ENCODE data around the gene FAM209B.
"Not testable (repeated sequence)": the region's sequence is repeated elsewhere in the genome, so short reads cannot be mapped to it uniquely, and the experiment has no call there.

FAM209B gene, protein sequence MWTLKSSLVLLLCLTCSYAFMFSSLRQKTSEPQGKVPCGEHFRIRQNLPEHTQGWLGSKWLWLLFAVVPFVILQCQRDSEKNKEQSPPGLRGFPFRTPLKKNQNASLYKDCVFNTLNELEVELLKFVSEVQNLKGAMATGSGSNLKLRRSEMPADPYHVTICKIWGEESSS

DNA sequence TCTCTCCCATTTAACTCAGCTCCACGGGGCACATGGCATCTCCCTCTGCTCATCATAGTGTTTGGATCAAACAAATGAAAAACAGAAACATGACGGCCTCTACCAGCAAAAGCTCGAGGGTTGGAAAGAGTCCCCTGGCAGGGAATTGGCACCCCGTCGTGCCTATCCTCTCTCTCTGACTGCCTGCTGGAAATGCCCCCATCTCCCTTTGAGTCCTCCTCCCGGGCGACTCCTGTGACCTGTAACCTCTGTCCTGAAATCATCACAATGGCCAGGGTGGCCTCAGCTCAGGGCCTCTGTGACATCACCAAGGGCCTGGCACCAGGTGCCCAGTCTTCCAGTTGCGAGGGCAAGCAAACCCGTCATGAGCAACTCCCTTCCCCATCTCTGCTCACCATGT, at the start of gene FAM209B:
Gene FAM209B (plus strand): TSS at position 301 of the 400 bp plus-strand sequence. CDS start 96 bp downstream, at position 397.
- DNase-seq = not testable (repeated sequence)

DNA sequence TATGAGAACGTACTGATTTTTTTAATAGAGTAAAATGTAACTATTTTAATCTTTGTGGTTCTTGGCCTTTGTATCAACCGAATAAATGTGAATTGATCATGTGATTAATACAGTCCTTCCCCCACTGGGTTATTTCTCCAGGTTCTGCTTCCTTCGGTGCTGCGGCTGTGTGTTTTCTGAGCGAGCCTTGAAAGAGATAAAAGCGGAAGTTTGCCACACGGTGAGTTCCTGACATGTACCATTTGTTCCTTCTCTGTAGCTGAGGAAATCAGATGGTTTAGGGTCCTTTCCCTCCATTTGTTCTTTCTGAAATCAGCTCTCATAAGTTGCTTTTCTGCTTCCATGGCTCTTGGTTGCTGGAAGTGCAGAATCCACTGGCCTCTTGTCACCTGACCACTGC, 49.1 kb upstream of the FAM209B start:
- DNase-seq = peak in 3 of 6 experiments; percentile 33 to 41 (median 41)

DNA sequence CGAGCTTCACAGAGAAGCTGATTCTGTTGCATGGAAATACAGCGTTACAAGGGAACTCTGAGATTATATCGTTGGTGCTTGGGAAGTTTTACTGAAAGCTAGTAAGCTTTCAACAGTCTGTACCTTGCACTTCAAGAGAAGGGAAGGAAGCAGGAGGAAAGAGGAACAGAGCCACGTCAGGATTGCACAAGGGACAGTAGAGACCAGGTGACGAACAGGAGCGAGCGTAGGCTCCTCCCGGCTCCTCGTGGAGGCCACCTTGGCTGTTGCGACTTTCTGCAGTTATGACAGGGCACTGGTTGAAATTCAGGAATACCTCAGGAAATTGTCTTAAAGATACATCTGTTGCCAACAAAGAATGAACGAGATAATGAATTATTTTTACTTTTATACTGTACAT, 45.8 kb upstream of the FAM209B start:
- DNase-seq = no peak

DNA sequence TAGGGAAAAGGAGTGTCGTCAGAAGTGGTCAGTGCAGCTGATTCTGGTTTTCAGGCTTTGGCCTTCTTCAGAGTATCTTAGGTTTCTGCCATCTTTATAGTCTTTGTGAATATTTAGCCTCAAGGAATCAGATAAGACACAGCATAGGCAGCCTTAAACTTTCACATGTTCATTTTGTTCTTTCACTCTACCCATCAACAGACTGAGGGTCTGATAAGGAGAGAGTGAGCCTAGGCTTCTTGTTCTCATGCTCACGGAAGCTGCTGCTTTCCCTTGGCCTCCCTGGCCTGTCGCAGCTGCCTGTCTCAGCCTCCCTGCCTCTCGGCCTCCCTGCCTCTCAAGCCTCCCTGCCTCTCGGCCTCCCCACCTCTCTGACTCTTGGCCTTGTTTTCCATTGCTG, 44.5 kb upstream of the FAM209B start:
- DNase-seq = no peak

DNA sequence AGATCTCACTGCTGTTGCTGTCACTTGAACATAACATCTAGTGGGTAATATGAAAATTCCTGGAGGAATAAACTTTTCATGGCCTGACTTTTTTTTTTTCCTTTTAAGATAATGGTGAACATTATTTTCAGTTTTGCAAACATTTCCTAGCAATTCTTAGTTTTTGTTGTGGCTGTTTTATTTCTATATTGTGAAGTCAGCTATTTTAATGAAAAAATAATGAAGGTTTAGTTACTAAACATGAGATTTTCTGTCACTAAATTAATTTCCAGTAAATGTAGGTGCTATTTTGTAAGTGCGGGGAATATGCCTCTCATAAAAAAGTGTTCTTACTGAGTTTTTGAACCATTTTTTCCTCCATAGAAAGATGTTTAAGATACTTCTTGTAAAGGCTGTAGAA, 31.9 kb upstream of the FAM209B start:
- no peak for DNase-seq

DNA sequence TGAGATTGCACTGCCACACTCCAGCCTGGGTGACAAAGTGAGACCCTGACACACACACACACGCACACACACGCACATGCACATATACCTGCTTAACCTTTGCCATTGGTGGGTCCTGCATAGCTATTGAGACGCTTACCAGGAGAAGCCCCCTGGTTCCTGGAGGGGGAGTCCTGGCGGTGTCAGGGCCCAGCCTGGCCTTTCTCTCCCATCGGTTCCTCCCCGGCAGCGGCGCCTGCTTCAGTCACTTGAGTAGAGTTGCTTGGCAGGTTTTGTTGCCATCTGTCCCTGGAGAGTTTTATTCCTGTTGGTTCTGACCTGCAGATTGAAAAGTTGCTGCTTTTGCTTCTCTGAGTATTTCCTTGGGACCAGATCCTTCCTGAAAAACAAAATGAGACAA, 29.1 kb upstream of the FAM209B start:
- no peak for DNase-seq

DNA sequence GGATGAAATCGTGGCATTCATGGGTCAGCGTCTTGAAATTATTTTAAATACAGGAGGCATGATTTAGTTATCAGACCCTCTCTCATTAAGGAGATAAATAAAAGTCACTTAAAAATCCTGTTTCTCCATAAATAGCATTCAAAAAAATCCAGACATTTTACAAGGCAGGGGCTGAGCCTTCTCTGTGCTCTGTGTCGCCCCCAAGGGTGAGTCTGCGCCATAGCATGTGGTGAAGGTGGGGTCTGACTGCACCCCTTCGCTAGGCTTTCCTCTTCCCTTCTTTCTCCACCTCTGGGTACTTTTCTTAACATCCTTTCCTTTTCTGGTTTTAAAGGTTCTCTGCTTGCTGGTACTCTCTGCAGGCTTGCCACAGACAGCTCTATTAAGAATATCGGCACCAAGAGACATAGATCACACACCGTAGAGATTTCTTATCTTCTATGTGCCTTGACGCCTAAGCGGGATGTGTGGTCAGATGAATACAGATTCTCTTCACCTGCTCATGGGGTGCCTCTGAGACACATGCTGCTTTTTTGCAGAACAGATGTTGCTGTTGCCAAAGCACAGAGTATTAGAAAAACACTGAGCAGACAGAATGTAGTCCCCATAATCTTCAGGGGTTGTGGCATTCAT, 28.6 kb upstream of the FAM209B start:
- peak in 5 of 6 experiments; percentile 11 to 48 (median 19) for DNase-seq

DNA sequence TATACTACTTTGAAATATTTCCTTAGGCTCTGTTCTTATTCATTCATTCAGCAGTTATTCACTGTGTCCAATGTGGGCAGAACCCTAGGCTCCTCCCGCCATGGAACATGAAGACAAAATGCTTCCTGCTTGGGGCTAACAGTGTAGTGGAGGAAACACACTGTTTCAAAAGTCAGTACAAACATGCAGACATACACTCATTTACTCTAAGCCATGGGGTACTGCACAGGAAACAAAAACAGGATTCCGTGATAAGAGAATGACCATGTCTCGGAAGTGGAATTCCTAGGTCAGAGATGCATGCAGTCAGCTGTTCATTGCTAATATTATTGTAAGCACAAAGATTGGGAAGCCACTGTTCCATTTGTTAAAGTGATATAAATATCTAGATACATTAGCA, 26.9 kb upstream of the FAM209B start:
- no peak for DNase-seq

DNA sequence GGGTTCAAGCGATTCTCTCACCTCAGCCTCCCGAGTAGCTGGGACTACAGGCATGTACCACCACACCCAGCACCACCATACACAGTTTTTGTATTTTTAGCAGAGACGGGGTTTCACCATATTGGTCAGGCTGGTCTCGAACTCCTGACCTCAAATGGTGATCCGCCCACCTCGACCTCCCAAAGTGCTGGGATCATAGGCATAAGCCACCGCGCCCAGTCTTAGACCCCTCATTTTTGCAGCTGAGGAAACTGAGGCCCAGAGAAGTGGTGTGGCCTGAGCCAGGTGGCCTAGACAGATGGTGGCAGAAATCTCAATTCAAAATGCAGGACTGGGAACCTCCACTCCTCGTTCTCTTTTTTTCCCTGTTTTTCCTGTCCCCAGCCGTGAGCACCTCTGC, 21.1 kb upstream of the FAM209B start:
- DNase-seq = no peak

DNA sequence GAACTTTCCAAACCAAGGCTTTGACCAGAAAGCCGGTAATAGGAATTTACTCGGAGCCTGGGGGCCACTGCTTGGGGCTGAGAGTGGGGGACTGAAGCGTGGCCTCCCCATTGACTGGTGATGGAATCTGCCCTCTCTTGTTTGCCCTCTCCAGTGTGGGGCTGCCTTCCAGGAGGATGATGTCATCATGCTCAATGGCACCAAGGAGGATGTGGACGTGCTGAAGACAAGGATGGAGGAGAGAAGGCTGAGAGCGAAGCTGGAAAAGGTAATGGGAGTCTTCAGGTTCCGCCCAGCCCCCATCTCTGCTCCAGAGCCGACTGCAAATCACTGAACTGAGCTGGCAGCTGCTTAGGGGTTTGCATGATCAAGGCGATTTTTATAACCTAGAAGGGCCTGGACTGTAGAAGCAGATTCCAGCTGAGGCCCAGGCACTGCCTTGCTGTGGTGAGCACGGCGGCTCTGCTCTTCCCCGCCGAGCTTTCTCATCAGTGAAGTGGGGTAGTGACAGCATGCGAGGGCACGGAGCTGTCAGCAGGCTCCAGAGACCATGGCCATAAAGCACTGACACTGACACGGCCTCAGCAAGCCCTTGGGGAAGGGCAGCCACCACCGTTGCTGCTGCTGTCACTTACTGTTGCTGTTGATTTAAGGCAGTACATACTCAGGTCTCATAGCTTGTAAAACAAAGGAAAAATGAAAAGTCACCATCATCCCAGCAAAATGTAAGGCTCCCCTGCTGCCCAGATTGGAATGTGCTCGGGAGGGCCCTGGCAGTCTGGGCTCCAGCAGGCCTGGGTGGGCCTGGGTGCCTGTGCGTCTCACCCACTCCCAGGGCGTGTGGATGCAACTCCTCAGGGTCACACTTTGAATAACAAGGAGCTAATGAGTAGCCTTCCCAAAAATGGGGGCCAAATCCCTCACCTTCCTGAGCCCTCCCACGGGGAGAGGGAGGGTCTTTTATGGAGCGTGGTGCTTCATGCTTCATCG, 19.6 kb upstream of the FAM209B start:
- DNase-seq = no peak

DNA sequence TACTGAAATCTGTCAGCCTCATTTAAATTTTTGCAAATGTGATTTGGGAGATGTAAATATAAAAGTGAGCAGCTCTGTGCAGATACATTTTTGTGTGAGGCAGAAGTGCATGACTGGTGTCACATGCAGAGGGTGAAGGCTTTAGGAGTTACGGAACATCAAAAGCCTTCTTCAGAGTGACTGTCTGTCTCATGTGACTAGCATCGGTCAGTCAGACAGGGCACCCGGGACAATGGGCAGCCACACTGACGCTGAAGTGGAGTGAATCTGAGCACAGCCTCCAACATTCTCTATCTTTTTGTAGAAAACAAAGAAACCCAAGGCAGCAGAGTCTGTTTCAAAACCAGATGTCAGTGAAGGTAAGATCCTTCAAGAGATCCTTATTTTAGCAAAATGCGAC, 16.4 kb upstream of the FAM209B start:
- no peak for DNase-seq

DNA sequence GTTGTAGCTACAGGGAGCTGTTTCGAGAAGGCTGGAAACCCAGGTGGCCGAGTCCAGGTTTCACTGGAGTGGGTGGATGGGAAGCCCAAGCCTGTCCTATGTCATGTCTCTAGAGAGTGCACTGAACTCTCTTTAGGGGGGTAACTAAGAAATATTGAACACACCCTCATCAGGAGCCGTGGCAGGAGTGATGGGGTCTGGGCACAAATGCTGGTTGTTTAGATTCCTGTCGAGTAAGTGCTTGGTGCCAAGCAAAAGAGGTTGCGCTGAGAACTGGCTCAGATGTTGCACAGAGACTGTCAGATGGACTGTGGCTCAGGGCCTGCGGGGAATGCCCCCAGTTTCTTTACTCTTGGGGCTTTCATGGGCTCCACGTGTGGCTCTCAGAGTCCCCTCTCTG, 15.8 kb upstream of the FAM209B start:
- DNase-seq = no peak

DNA sequence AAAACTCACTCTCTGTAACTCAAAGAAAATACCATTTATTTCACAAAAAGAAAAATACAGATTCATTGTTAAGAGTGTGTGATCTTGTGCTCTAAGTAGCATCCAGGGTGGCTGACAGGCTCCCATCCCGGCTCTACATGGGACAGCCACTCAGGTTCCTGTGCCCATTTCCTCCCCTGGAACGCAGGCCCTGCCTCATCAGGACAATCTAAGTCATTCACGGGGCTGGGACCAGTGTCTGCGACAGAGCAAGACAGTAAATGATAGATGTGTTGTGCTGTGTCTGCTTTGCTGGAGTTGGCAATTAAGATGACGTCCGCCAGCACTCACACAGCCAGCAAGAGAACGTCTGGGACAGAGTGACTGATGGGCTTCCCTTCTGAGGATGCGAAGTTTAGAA, 15.4 kb upstream of the FAM209B start:
- DNase-seq = no peak

DNA sequence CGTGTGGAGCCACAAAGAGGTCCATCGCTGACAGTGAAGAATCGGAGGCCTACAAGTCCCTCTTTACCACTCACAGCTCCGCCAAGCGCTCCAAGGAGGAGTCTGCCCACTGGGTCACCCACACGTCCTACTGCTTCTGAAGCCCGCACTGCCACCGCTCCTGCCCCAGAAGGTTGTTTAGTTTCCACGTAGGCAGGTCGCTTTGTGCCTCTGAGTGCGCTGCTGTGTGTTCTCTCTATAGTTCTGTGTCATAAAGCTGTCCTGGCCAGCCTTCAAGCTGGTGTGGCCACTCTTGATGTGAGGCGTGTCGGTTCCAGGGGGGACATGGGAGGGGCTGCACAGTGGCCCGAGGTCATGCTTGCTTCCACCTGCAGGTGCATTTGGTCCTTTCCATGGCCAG, 14.9 kb upstream of the FAM209B start:
- DNase-seq = no peak

DNA sequence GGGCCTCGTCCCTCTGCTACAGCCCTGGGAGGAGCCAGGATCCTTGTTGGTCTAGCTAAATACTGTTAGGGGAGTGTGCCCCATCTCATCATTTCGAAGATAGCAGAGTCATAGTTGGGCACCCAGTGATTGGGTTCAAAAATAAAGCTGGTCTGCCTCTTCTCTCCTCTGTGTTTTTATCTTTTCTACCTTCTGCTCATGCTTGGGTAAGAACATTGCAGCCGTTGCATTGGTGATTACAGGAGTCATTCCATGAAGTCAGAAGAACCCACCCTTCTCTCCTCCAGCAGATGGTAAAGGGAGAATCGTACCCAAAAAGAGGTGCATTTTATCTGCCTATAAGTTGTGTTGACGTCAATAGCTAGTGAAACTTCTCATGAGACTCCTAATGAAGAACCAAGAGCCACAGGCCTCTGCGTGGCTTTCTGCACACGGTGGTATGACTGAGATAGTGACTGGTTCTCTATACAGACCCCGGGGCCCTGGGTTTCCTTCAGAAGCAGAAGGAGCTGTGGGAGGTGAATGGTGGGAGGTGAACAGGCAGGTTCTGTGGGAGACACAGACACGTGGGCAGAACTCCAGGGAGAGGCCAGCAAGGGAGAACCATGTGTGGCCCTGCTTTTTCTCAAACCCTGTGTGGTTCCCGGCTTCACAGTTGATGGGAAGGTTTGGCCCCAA, 14.2 kb upstream of the FAM209B start:
- no peak for DNase-seq

DNA sequence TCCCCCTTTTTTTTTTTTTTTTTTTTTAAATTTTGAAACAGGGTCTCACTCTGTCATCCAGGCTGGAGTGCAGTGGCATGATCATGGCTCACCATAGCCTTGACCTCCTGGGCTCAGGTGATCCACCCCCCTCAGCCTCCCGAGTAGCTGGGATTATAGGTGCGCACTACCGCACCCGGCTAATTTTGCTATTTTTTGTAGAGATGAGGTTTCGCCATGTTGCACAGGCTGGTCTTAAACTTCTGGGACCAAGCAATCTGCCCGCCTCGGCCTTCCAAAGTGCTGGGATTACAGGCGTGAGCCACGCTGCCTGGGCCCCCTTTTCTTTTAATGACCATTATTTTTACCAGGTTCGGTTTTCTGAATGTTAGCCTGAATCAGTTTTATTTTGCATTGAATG, 13.5 kb upstream of the FAM209B start:
- DNase-seq = no peak

DNA sequence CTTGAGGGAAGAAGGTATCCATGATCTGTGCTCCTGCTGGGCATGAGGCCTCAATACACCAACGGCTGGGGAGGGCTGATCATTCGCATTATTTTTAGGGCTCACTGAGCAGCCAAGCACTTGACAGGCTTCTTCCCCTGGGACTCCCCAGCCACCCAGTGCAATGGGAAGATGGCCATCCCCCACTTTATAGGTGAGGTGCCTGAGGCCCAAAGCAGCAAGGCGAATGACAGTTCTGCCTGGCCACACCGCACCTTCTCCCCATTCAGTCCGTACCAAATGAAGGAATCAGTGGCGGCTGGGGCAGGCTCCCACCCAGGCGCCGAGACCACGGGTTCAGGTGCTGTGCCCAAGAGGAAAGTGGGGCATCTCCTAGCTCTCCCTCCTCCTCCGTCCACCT, 12.9 kb upstream of the FAM209B start:
- DNase-seq = no peak

DNA sequence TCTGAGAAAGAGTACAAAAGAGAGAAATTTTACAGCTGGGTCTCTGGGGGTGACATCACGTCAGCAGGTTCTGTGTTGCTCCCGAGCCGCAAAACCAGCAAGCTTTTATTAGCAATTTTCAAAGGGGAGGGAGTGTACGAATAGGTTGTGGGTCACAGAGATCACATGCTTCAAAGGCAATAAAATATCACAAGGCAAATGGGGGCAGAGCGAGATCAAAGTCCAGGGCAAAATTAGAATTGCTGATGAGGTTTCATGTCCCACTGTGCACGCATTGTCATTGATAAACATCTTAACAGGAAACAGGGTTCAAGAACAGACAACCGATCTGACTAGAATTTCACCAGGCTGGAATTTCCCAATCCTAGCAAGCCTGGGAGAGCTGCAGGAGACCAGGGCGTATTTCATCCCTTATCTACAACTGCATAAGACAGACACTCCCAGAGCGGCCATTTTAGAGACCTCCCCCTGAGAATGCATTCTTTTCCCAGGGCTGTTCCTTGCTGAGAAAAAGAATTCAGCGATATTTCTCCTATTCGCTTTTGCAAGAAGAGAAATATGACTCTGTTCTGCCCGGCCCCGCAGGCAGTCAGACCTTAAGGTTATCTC, 12.2 kb upstream of the FAM209B start:
- DNase-seq = not testable (repeated sequence)

DNA sequence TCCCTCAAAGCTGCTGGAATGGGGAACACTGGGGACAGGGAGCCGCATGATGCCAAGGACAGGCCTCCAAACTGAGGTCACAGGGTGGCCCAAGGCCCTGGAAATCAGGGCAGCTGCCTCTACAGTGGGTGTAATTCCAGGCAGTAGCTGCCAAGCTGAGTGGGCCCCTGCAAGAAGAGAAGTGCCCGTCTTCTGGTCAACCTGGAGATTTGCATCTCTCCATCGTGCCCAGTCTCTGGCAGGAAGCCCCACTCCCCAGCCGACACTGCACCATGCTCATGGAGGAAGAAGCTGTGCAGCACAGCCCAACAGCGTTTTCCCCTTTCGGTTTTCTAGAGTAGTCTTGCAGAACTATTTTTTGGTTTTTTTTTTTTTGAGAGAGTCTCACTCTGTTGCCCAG, 10.7 kb upstream of the FAM209B start:
- no peak for DNase-seq

DNA sequence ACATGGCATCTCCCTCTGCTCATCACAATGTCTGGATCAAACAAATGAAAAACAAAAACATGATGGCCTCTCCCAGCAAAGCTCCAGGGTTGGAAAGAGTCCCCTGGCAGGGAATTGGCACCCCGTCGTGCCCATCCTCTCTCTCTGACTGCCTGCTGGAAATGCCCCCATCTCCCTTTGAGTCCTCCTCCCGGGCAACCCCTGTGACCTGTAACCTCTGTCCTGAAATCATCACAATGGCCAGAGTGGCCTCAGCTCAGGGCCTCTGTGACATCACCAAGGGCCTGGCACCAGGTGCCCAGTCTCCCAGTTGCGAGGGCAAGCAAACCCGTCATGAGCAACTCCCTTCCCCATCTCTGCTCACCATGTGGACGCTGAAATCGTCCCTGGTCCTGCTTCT, 8.6 kb upstream of the FAM209B start, which contains the start of gene FAM209A:
Gene FAM209A (plus strand): TSS at position 301 of the 400 bp plus-strand sequence. CDS start 65 bp downstream, at position 366.
- not testable (repeated sequence) for DNase-seq

DNA sequence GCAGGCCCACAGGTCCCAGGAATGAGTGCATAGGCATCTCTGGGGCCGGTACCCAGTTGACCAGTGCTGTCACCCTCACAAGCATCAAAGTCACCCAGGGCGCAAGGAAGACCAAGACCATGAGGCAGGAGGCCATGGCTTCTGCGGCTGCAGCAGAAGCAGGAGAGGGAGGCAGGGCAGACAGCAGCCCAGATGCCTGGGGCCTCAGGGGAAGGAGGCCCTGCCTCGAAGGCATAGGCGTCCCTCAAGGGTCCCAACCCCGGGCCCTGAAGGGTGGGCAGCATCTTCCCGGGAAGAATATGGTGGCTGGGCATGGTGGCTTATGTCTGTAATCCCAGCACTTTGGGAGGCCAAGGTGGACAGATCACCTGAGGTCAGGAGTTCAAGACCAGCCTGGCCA, 5.5 kb upstream of the FAM209B start:
- DNase-seq = no peak

DNA sequence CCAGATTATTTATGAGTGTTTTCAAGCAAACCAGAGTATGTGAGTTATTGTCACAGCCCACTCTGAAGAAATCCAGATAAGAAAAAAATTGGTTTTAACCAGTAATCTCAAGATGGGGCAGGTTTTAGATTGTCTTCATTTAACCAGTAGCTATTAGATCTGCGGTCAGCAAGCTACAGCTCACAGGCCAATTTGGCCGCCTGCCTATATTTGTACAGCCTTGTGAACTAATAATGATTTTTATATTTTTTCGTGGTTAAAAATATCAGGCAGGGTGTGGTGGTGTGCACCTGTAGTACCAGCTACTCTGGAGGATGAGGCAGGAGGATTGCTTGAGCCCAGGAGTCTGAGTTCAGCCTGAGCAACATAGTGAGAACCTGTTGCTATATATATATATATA, 5.0 kb downstream of the FAM209B start:
- no peak for DNase-seq

DNA sequence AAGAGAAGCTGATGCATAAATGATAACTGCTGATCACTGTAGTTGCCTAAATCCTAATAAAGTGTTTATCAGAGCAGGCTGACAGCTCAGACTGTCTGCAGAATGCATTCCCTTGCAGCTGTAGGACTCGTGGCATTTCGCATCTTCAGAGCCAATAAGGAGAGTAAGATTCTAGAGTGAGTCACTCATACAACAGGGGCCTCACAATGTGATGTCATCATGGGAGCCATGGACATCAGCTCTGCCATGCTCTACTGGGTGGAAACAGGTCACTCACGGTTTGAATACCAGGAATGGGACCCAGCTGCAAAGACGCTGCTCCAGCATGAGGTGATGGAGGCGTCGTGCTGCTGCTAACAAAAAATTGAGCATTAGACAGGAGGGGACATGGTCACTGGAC, 7.4 kb downstream of the FAM209B start:
- no peak for DNase-seq

All from stimulated activated naive CD4-positive, alpha-beta T cell (primary cell).